CD4-positive, alpha-beta T cell (primary cell): ENCODE data around the gene PLCB1. TPM values are rescaled to one million over a fixed set of nuclear protein-coding genes. Genes with fewer than 3 reads are reported as not detected.

ENCODE experiments used
- ATAC-seq: fragments of 200-7000 bp; cut with Tn5 transposase; one replicate; pipeline ENCODE4 v1.10.0; 2022; ENCODE audit warnings: mild to moderate bottlenecking; ENCODE audit not compliant: poor library complexity
- CTCF ChIA-PET: fragments of 350-600 bp; sonication (Branson Sonifier 250); formaldehyde crosslinking; loops from one replicate; lab custom pipeline; 2021; ENCODE audit warnings: antibody characterized with exemption, inconsistent platforms; lab: Charles Lee
- POLR2A ChIA-PET: fragments of 350-600 bp; sonication (Branson Sonifier 250); formaldehyde crosslinking; loops from one replicate; lab custom pipeline; 2021; ENCODE audit warnings: antibody characterized with exemption, inconsistent platforms; lab: Charles Lee
- DNase-seq, 14 experiments: peaks; one replicate each; pipeline ENCODE4 v3.0.0-alpha.2; 2013 to 2020; ENCODE audit warnings: mixed read lengths in 2 of 14
- H3K27ac ChIP-seq, 2 donors: one replicate each; pipeline versions ENCODE4 v1.5.1 to v1.7.0; 2013; ENCODE audit warnings: low read length in 2 of 2, low read depth in 1 of 2, mild to moderate bottlenecking in 1 of 2
- H3K27me3 ChIP-seq, 2 experiments: 1 replicate in 1 of 2; 2 replicates in 1 of 2; pipeline versions ENCODE4 v1.6.1 to v1.7.0; 2013; ENCODE audit warnings: low read length in 2 of 2, control low read depth in 1 of 2, mild to moderate bottlenecking in 1 of 2, moderate library complexity in 1 of 2; ENCODE audit not compliant: insufficient read depth in 2 of 2, control insufficient read depth in 1 of 2
- H3K36me3 ChIP-seq: one replicate; pipeline ENCODE4 v1.6.1; 2013; ENCODE audit warnings: low read length, control low read depth; ENCODE audit not compliant: insufficient read depth
- H3K4me1 ChIP-seq: one replicate; pipeline ENCODE4 v1.6.1; 2013; ENCODE audit warnings: low read length, control low read depth; ENCODE audit not compliant: insufficient read depth
- H3K4me3 ChIP-seq: one replicate; pipeline ENCODE4 v1.5.1; 2013; ENCODE audit warnings: mild to moderate bottlenecking, low read length, moderate library complexity
- H3K9me3 ChIP-seq, 2 experiments: 1 replicate in 1 of 2; 2 replicates in 1 of 2; pipeline versions ENCODE4 v1.6.1 to v1.7.0; 2013; ENCODE audit warnings: low read length in 2 of 2, mild to moderate bottlenecking in 2 of 2, control low read depth in 1 of 2, moderate library complexity in 1 of 2; ENCODE audit not compliant: control insufficient read depth in 1 of 2, insufficient read depth in 1 of 2
- H3K27ac Mint-ChIP-seq: one replicate; pipeline ENCODE4 v1.8.0; 2020; ENCODE audit warnings: mixed read lengths
- H3K27me3 Mint-ChIP-seq: one replicate; pipeline ENCODE4 v1.8.0; 2021; ENCODE audit warnings: mixed read lengths
- H3K36me3 Mint-ChIP-seq: one replicate; pipeline ENCODE4 v1.8.0; 2021; ENCODE audit warnings: low read depth, mixed read lengths
- H3K4me1 Mint-ChIP-seq: one replicate; pipeline ENCODE4 v1.8.0; 2021; ENCODE audit warnings: low read depth, mixed read lengths
- H3K4me3 Mint-ChIP-seq: one replicate; pipeline ENCODE4 v1.8.0; 2020; ENCODE audit warnings: mild to moderate bottlenecking, mixed read lengths
- H3K9me3 Mint-ChIP-seq: one replicate; pipeline ENCODE4 v1.8.0; 2020; ENCODE audit warnings: mixed read lengths
- CTCF ChIP-seq: fragments of 200-600 bp; IDR thresholded peaks from one replicate; pipeline ENCODE4 v1.8.0; 2022; ENCODE audit warnings: antibody characterized with exemption, mild to moderate bottlenecking
- intact Hi-C, 2 experiments: fragments of 100-400 bp; cut with DNase I in 1 of 2; cut with micrococcal nuclease in 1 of 2; formaldehyde crosslinking; loops; one replicate each; pipeline versions ENCODE4 v1.15.1 to v1.9.0; 2023 to 2025; cut with DNase I, micrococcal nuclease
- total RNA-seq, 174 experiments: library from RNA in 2 of 174; stranded (reverse) in 2 of 174; gene quantifications; one replicate each; pipeline ENCODE4 v1.2.3 and lab custom pipeline; 2021 to 2026

The PLCB1 gene
- total RNA-seq, 2 experiments from 2014 or later = 3.8 to 5.6 TPM

GRCh38 chr20:8549192-8549591 lies 417.1 kb downstream of the PLCB1 start:
- CTCF ChIA-PET = no interaction called here
- Histone ChIP-seq H3K4me3 (no peak overlapping the region), H3K4me1 (no peaks in the 10 kb centered on the region), H3K27ac (no peak overlapping the region), H3K9me3 (no peaks in the 10 kb centered on the region), H3K36me3 (no peaks in the 10 kb centered on the region), H3K27me3 (no peaks in the 10 kb centered on the region)
- H3K36me3 Mint-ChIP-seq = no peaks in the 10 kb centered on the region
- POLR2A ChIA-PET = no interaction called here
- DNase-seq = no peak
- TF ChIP-seq CTCF = no peak
- H3K4me1 Mint-ChIP-seq = no peaks in the 10 kb centered on the region
- no peak overlapping the region for H3K27ac Mint-ChIP-seq
- H3K4me3 Mint-ChIP-seq = no peak overlapping the region
- H3K27me3 Mint-ChIP-seq = no peaks in the 10 kb centered on the region
- intact Hi-C loops = no loop called here
- peaks cover 2% of the 10 kb centered on the region for H3K9me3 Mint-ChIP-seq
- ATAC-seq = no peak

GRCh38 chr20:8557711-8558110 lies 425.6 kb downstream of the PLCB1 start:
- no peak overlapping the region for H3K4me3 Mint-ChIP-seq
- H3K27me3 Mint-ChIP-seq = no peaks in the 10 kb centered on the region
- no peaks in the 10 kb centered on the region for H3K36me3 Mint-ChIP-seq
- Histone ChIP-seq H3K27ac (no peak overlapping the region), H3K4me3 (no peak overlapping the region), H3K27me3 (no peaks in the 10 kb centered on the region), H3K9me3 (peaks cover 0 to 21% of the 10 kb centered on the region in 2 experiments), H3K4me1 (no peaks in the 10 kb centered on the region), H3K36me3 (no peaks in the 10 kb centered on the region)
- TF ChIP-seq CTCF = no peak
- ChIA-PET CTCF (no interaction called here), POLR2A (no interaction called here)
- H3K9me3 Mint-ChIP-seq = peaks cover 20% of the 10 kb centered on the region
- no peak for ATAC-seq
- H3K4me1 Mint-ChIP-seq = no peaks in the 10 kb centered on the region
- intact Hi-C loops = no loop called here
- no peak overlapping the region for H3K27ac Mint-ChIP-seq
- DNase-seq = no peak

- H3K4me3 ChIP-seq = no peak overlapping the region
- no peak for TF ChIP-seq CTCF
- DNase-seq (no peak), ATAC-seq (no peak)
- Mint-ChIP-seq H3K27me3 (no peaks in the 10 kb centered on the region), H3K36me3 (no peaks in the 10 kb centered on the region), H3K27ac (no peak overlapping the region), H3K9me3 (peaks cover 14% of the 10 kb centered on the region), H3K4me1 (no peaks in the 10 kb centered on the region), H3K4me3 (no peak overlapping the region)
- ChIA-PET CTCF (no interaction called here), POLR2A (no interaction called here)
- no peaks in the 10 kb centered on the region for H3K36me3 ChIP-seq
- H3K9me3 ChIP-seq = peaks cover 0 to 5% of the 10 kb centered on the region in 2 experiments
- H3K27ac ChIP-seq = no peak overlapping the region
- no peaks in the 10 kb centered on the region for H3K4me1 ChIP-seq
- intact Hi-C loops = no loop called here
- H3K27me3 ChIP-seq = no peaks in the 10 kb centered on the region
Observed at GRCh38 chr20:8562356-8562755, 430.3 kb downstream of the PLCB1 start.
